Activated T-helper 17 cell treated with anti-CD3 and anti-CD28 coated beads, Interleukin-2, amount 50 U/mL, for 72 hours (primary cell): Measurements from ENCODE around the gene ACTL7B. TPM values are rescaled to one million over a fixed set of nuclear protein-coding genes. Genes with fewer than 3 reads are reported as not detected.

Experiments used
- ATAC-seq: fragments of 150-1000 bp; cut with Tn5 transposase; replicated peaks from 2 replicates; pipeline ENCODE4 v1.10.0; 2021; ENCODE audit warnings: mild to moderate bottlenecking, moderate library complexity
- H3K27ac Mint-ChIP-seq: one replicate; pipeline ENCODE4 v1.8.0; 2022; ENCODE audit warnings: mixed read lengths
- H3K27me3 Mint-ChIP-seq: one replicate; pipeline ENCODE4 v1.8.0; 2022; ENCODE audit warnings: mixed read lengths
- H3K36me3 Mint-ChIP-seq: one replicate; pipeline ENCODE4 v1.8.0; 2022; ENCODE audit warnings: low read depth, mild to moderate bottlenecking, mixed read lengths
- H3K4me1 Mint-ChIP-seq: one replicate; pipeline ENCODE4 v1.8.0; 2022; ENCODE audit warnings: mixed read lengths
- H3K4me3 Mint-ChIP-seq: one replicate; pipeline ENCODE4 v1.8.0; 2022; ENCODE audit warnings: mild to moderate bottlenecking, mixed read lengths
- H3K9me3 Mint-ChIP-seq: one replicate; pipeline ENCODE4 v1.8.0; 2022; ENCODE audit warnings: mixed read lengths
- total RNA-seq, 2 donors: library from RNA; stranded (reverse); gene quantifications; one replicate each; pipeline ENCODE4 v1.2.3, GENCODE V29; 2022

Gene ACTL7B
- total RNA-seq, 2 donors from 2014 or later: 0.11 TPM

DNA sequence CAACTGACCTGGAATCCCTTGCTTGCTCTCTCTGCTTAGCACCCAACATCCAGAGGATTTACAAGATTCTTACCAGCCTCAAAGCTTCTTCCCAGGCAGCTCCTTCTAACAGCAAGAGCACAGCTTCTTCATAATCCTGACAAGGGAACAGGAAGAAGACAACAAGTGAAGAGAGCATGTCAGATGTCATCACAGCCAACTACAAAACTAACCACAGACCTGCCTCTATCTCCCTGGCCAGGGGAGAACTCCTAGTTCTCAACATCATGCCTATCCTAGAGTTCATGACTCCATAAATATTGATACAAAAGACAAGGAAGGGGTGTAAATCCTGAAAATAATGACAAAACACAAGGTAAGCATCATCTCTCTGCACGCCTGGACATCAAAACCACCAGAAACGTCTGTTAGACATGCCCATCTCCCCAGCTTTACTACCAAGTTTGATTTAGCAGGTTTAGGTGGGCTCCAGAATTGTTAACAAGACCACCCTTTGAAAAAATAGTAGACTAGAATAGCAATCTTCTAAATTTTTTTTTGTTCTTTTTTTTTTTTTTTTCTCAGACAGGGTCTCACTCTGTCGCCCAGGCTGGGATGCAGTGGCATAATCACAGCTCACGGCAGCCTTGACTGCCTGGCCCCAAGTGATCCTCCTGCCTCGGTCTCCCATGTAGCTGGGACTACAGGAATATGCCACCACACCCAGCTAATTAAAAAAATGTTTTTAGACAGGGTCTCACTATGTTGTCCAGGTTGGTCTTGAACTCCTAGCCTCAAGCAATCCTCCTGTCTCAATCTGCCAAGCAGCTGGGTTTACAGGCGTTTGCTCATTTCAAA lies 26.5 kb upstream of the ACTL7B start:
- no peaks in the 10 kb centered on the region for H3K9me3 Mint-ChIP-seq
- no peak for ATAC-seq
- peaks cover 95% of the 10 kb centered on the region for H3K36me3 Mint-ChIP-seq
- H3K27me3 Mint-ChIP-seq: no peaks in the 10 kb centered on the region
- H3K4me3 Mint-ChIP-seq: no peak overlapping the region
- peaks cover 15% of the 10 kb centered on the region for H3K4me1 Mint-ChIP-seq
- peak overlapping the region; percentile 29 for H3K27ac Mint-ChIP-seq

DNA sequence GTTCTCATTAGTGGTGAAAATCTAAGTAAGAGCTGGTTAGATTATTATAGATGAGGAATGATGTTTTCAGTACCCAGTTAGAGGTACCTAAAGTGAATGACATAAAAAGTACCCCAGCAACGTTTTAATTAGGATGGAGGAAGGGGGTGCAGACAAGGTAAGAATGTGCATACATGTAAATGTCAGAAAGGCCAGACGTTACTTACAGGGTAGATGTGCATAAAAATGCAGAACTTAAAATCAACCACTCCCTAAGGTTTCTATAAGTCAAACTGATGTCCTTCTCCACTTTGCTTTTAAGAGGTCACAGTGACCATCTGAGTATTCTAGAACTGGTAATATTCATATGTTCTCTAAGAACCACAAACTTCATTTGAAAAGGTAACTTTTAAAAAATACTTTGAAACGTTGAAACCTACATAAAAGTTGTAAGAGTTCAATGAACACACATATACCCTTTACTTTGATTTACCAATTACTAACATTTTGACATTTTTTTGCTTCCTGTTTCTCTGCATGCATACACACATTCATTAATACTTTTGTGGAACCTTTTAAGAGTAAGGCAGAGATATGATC lies 25.0 kb upstream of the ACTL7B start:
- no peak for ATAC-seq
- Mint-ChIP-seq H3K36me3 (peaks cover 98% of the 10 kb centered on the region), H3K9me3 (no peaks in the 10 kb centered on the region), H3K4me1 (peaks cover 8% of the 10 kb centered on the region), H3K4me3 (no peak overlapping the region), H3K27ac (no peak overlapping the region), H3K27me3 (no peaks in the 10 kb centered on the region)

DNA sequence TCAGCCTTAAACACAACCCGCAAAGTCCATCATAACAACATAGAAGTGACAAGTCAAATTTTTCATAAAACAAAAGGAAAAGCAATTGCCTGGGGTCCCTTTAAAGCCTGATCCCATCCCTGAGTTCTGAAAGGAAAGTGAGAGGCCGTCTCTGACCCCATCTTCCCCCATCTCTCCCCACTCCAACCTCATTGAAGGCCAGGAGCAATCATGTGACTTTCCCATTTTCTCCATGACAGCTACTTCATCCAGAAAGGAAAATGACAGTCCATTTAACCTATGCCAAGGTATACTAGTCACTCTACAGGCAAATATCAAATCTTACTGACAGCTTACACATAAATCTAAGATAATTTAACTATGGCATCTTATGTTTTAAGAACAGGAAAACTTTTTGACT lies 21.7 kb upstream of the ACTL7B start:
- Mint-ChIP-seq H3K27ac (no peak overlapping the region), H3K36me3 (peaks cover 100% of the 10 kb centered on the region), H3K4me1 (no peaks in the 10 kb centered on the region), H3K9me3 (no peaks in the 10 kb centered on the region), H3K27me3 (no peaks in the 10 kb centered on the region), H3K4me3 (no peak overlapping the region)
- no peak for ATAC-seq

DNA sequence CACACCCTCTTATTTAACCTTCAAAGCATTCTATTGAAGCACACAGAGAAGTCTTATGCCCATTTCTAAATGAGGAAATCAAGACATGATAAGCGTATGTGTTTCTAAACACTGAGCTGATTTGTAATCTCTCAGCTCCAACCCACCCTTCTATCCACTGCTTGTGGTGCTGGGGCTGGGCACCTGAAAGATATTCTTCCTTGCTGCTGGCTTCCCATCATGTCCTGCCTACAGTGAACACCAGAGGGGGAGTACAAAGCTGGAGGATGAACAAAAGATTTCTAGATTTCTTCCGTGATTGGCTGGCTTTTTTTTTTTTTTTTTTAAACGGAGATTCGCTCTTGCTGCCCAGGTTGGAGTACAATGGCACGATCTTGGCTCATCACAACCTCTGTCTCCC lies 20.6 kb upstream of the ACTL7B start:
- Mint-ChIP-seq H3K4me1 (no peaks in the 10 kb centered on the region), H3K9me3 (no peaks in the 10 kb centered on the region), H3K27me3 (no peaks in the 10 kb centered on the region), H3K27ac (no peak overlapping the region), H3K4me3 (no peak overlapping the region), H3K36me3 (peaks cover 100% of the 10 kb centered on the region)
- ATAC-seq: no peak

DNA sequence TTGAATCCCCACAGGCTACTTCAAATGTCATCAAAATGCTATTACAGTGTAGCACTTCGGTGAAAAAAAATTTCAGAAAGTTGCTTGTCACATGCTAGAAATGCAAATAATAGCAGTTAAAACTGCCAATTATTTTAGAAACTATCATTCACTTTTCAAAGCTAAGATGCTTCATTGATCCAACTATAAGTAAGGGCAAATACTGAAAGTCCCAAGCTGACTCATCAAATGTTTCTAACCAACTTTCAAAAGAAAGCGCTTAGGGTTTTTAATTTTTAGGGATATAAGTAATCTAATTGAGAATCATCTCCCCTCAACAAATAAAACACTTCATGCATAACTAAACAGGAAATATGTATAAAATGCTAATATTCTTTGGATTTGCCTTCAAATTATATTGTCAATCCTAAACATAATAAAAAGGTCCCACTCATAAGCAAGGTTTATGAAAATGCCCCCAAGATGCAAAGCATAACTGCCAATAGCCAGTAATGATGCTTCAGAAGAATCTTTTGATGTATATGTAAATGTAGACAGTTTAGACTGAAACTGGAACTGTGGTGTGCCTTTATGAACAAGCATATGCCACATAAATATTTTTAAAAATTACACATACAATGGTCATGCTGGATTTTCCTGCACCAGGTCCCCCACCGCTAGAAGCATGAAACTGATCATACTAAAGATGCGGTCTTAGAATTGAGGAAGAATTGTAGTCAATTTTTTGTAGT lies 18.4 kb upstream of the ACTL7B start:
- H3K36me3 Mint-ChIP-seq: peaks cover 100% of the 10 kb centered on the region

DNA sequence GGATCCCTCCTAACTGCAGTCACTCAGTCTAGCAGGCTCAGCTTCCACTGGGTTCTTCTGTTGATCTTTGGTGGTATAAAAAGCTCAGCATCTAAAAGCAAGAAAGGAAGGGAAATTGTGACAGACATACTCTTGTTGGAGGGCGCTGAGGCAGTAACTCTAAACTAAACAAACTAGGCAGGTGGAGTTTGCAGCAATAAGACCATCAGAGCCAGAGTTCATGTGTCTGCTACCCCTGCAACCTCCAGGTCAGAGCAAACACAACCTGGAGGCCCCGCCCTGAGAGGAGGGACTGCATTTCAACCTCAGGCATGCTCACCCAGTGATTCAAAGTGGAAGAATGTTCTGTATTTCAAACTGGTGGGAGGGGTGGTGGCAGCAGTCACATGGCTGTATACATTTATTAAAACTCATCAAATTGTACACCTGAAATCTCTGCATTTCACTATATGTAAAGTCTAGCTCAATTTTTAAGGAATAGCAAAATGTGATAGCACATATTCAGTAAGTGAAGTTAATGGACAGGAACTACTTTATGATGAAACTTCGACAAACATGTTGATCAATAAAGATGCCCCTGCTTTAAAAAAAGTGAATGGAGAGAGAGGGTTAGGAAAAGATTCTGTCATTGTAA lies 13.4 kb upstream of the ACTL7B start:
- H3K36me3 Mint-ChIP-seq: peaks cover 72% of the 10 kb centered on the region
- ATAC-seq: no peak

More for the DNA sequence above, 18.4 kb upstream of the ACTL7B start:
- ATAC-seq: peak; percentile 19
- Mint-ChIP-seq H3K9me3 (no peaks in the 10 kb centered on the region), H3K27ac (no peak overlapping the region), H3K4me3 (no peak overlapping the region), H3K4me1 (no peaks in the 10 kb centered on the region), H3K27me3 (no peaks in the 10 kb centered on the region)

DNA sequence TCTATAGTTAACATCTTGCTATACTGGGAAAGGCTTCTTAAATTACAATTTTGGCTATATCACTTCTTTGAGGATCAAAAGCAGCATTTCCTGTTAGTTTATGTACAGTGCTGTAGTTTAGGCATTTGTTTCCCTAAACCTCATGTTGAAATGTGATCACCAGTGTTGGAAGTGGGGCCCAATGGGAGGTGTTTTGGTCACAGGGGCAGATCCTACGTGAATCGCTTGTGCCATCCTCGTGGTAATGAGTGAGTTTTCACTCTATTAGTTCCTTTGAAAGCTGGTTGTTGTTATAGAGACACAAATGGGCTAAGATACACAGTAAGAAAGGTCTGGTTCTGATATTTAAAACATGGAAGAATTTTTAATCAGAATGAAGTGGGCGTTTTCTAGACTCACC lies 12.0 kb upstream of the ACTL7B start:
- ATAC-seq: no peak
- no peaks in the 10 kb centered on the region for H3K27me3 Mint-ChIP-seq
- H3K36me3 Mint-ChIP-seq: peaks cover 58% of the 10 kb centered on the region
- no peaks in the 10 kb centered on the region for H3K4me1 Mint-ChIP-seq
- no peaks in the 10 kb centered on the region for H3K9me3 Mint-ChIP-seq
- no peak overlapping the region for H3K4me3 Mint-ChIP-seq
- no peak overlapping the region for H3K27ac Mint-ChIP-seq

More for the DNA sequence above, 13.4 kb upstream of the ACTL7B start:
- Mint-ChIP-seq H3K9me3 (no peaks in the 10 kb centered on the region), H3K4me1 (no peaks in the 10 kb centered on the region), H3K27ac (no peak overlapping the region), H3K4me3 (no peak overlapping the region), H3K27me3 (no peaks in the 10 kb centered on the region)

DNA sequence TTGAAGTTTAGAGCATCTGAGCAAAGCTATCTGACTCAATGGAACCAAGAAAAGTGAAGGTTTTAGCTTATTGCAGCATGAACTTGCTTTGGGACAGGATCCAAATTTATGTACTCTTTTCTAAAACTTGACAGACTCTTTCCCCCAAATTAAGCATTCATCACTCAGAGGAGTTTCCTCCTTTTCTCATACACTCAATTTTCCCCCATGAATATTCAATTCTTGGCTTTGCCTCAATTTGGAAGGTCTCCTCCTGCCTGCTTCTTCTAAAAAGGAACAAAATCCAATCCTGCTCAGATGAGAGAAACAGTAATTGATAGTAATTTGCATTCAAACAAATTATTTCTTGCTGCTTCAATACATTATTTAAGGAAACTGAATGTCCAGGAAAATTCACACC lies 11.3 kb upstream of the ACTL7B start:
- no peak overlapping the region for H3K27ac Mint-ChIP-seq
- ATAC-seq: no peak
- H3K4me3 Mint-ChIP-seq: no peak overlapping the region
- H3K27me3 Mint-ChIP-seq: no peaks in the 10 kb centered on the region
- no peaks in the 10 kb centered on the region for H3K4me1 Mint-ChIP-seq
- no peaks in the 10 kb centered on the region for H3K9me3 Mint-ChIP-seq
- H3K36me3 Mint-ChIP-seq: peaks cover 51% of the 10 kb centered on the region

DNA sequence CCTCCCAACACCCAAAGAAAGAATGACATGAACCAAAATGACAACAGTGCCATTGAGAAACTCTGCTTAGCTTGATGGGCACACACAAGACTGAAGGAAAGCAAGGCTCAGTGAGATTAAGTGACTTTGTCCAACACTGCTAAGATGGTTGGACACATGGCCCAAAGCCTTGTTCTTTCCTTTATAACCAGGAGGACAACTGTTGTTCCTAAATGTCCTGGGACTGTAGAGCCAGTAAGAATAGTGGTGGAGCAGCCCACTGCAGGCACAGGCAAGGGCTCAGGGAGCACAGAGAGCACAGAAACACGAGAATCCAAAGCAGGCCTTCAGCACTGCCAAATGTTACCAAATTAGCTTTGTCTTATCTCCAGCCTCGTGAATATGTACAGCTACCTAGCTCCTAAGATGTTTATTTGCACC lies 10.2 kb upstream of the ACTL7B start:
- no peaks in the 10 kb centered on the region for H3K9me3 Mint-ChIP-seq

DNA sequence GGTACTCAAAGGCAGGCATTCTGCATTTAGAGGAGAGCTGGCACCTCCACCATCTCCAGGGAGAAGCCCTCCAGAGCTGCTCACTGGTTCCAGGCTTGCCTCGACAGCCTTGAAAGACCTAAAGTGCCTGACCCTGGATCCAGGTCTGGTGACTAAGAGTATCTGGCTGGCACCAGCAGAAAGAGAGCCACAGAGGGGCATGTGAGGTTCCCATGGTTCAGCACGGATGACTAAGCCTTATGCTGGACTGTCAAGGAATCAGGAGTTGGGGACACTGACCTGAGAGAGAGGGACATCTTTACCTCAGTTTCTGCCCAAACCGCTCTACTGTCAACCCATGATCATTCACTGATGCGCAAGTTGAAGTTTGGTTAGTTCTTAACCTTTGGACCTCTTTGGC lies 9.3 kb upstream of the ACTL7B start:
- Mint-ChIP-seq H3K27me3 (no peaks in the 10 kb centered on the region), H3K9me3 (no peaks in the 10 kb centered on the region), H3K4me3 (no peak overlapping the region), H3K27ac (no peak overlapping the region), H3K36me3 (peaks cover 30% of the 10 kb centered on the region), H3K4me1 (no peaks in the 10 kb centered on the region)
- ATAC-seq: no peak

More for the DNA sequence above, 10.2 kb upstream of the ACTL7B start:
- no peaks in the 10 kb centered on the region for H3K4me1 Mint-ChIP-seq
- no peaks in the 10 kb centered on the region for H3K27me3 Mint-ChIP-seq
- no peak overlapping the region for H3K4me3 Mint-ChIP-seq
- H3K27ac Mint-ChIP-seq: no peak overlapping the region
- no peak for ATAC-seq
- H3K36me3 Mint-ChIP-seq: peaks cover 40% of the 10 kb centered on the region

DNA sequence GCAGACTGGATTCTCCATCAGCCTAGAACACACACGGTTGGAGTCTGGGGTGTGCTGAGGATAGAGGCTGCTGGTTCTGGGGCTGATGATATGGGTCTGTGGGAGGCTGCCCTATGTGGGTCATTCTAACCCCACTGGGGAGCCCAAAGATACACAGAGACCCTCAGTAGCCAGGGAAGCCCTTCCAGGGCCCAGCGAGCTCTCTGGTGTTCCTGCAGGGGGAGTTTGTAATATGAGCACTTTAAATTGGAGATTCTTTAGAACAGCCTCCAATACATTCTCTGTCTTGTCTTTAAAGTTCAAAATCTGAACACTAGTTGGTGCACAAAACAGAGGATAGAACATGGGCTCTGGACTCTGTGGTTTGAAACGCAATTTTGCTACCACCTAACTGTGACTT lies 8.7 kb upstream of the ACTL7B start:
- H3K9me3 Mint-ChIP-seq: no peaks in the 10 kb centered on the region
- no peak for ATAC-seq
- H3K27ac Mint-ChIP-seq: no peak overlapping the region
- H3K4me3 Mint-ChIP-seq: no peak overlapping the region
- peaks cover 25% of the 10 kb centered on the region for H3K36me3 Mint-ChIP-seq
- H3K27me3 Mint-ChIP-seq: no peaks in the 10 kb centered on the region
- H3K4me1 Mint-ChIP-seq: no peaks in the 10 kb centered on the region

DNA sequence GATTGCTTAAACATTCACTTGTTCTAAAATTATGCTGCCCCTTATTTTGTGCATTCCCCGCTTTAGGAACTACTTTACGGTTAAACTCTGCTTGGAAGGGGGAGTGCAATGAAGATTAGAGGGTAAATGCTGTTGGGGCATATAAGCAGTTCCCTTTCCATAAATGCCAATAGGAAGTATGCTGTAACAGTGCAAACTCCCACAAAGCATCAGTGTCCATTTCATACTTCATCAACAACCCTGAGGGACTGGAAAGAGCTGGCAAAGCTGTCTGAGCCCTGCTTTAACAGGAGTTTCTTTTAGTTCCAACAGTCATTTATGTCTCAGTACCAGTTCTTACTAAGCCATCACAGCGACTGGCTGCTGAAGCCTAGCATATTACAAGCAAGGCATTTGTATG lies 8.1 kb upstream of the ACTL7B start:
- Mint-ChIP-seq H3K4me3 (no peak overlapping the region), H3K9me3 (no peaks in the 10 kb centered on the region), H3K27ac (no peak overlapping the region), H3K4me1 (no peaks in the 10 kb centered on the region), H3K27me3 (no peaks in the 10 kb centered on the region), H3K36me3 (peaks cover 19% of the 10 kb centered on the region)
- no peak for ATAC-seq

DNA sequence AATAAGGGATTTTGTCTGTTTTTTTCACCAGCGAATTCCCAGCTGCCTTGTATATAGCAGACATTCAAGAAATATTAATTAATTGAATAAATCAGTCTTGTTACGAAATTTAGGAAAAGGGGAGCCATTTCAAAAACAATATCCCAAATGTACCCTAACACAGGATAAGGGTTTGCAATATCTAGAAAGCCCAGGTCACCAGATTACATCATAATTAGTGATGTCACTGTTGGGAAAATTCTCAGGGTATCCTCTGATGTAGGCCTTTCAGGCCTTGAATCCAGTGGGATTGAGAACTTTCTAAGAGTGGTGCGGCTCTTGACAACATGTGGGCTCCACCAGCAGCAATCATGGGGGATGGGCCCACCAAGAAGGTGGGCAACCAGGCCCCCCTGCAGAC lies 6.2 kb upstream of the ACTL7B start, which contains the start of gene ACTL7A:
ACTL7A (plus strand) TSS at position 270 of the 400 bp plus-strand sequence; CDS start at position 327, 57 bp downstream.
- ATAC-seq: no peak
- Mint-ChIP-seq H3K4me3 (no peak within 1 kb of the TSS), H3K36me3 (peaks cover under 1% of the 10 kb centered on the region), H3K9me3 (no peaks in the 10 kb centered on the region), H3K27me3 (no peaks in the 10 kb centered on the region), H3K27ac (no peak within 1 kb of the TSS), H3K4me1 (no peaks in the 10 kb centered on the region)

DNA sequence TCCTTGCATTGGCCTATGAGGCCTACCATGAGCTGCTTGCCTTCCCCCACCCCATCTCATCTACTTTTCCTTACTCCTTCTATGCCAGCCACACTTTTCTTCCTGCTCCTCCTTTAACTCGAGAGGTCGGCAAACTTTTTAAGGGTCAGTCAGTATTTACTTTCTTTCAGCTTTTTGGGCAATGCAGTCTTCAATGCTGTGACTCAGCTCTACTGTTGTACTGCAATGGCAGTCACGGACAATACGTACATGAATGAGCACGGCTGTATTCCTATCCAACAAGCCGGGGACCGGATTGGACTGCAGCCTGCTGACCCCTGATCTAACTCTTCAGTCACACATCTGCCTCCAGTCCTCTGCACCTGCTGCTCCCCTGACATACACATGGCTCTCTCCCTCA lies 5.7 kb upstream of the ACTL7B start:
- H3K27ac Mint-ChIP-seq: no peak overlapping the region
- no peaks in the 10 kb centered on the region for H3K4me1 Mint-ChIP-seq
- H3K9me3 Mint-ChIP-seq: no peaks in the 10 kb centered on the region
- H3K36me3 Mint-ChIP-seq: no peaks in the 10 kb centered on the region
- H3K4me3 Mint-ChIP-seq: no peak overlapping the region
- no peak for ATAC-seq
- H3K27me3 Mint-ChIP-seq: no peaks in the 10 kb centered on the region
